GM12875 (cell line): ENCODE data around the gene GTSF1L.

Experiments
- H3K4me3 ChIP-seq: one replicate; pipeline ENCODE4 v1.5.1; 2011; ENCODE audit warnings: low read depth, low read length, control low read depth
- CTCF ChIP-seq: IDR thresholded peaks from 2 replicates; pipeline ENCODE4 v1.5.1; 2011; ENCODE audit warnings: low read depth, mild to moderate bottlenecking, control low read depth, inconsistent platforms, low read length, moderate library complexity, borderline replicate concordance; ENCODE audit not compliant: insufficient read depth

GTSF1L gene

GRCh38 chr20:43736588-43737158, 9.9 kb upstream of the GTSF1L start:
- H3K4me3 ChIP-seq = no peak overlapping the region

GRCh38 chr20:43731927-43732326, 5.1 kb upstream of the GTSF1L start:
- no peak overlapping the region for H3K4me3 ChIP-seq
- TF ChIP-seq CTCF = no peak

More at GRCh38 chr20:43736588-43737158, 9.9 kb upstream of the GTSF1L start:
- TF ChIP-seq CTCF = no peak

- no peak for TF ChIP-seq CTCF
- H3K4me3 ChIP-seq = no peak overlapping the region
Measured at GRCh38 chr20:43731469-43731868, 4.7 kb upstream of the GTSF1L start.

GRCh38 chr20:43728686-43729255, 2.0 kb upstream of the GTSF1L start:
- no peak overlapping the region for H3K4me3 ChIP-seq
- no peak for TF ChIP-seq CTCF

- TF ChIP-seq CTCF = no peak
- no peak overlapping the region for H3K4me3 ChIP-seq
Measured at GRCh38 chr20:43727980-43728590, 1.3 kb upstream of the GTSF1L start.

- no peak overlapping the region for H3K4me3 ChIP-seq
- TF ChIP-seq CTCF = no peak
Measured at GRCh38 chr20:43726333-43726732, 469 bp downstream of the GTSF1L start.

- TF ChIP-seq CTCF = no peak
- H3K4me3 ChIP-seq = no peak overlapping the region
Measured at GRCh38 chr20:43725666-43726065, 1.1 kb downstream of the GTSF1L start.
